GM23338 (cell line): Measurements from ENCODE around the gene WDR76. TPM values are rescaled to one million over a fixed set of nuclear protein-coding genes. Genes with fewer than 3 reads are reported as not detected.

Source experiments
- ATAC-seq: fragments of 200-7000 bp; cut with Tn5 transposase; 3 replicates; pipeline ENCODE4 v1.9.1; 2020
- DNase-seq: peaks from one replicate; pipeline ENCODE4 v3.0.0-alpha.2; 2015; ENCODE audit warnings: low spot score
- H2AFZ ChIP-seq: fragments of 200-600 bp; sonication (generic); 2 replicates; pipeline ENCODE4 v1.8.0; 2016; ENCODE audit warnings: antibody characterized with exemption, mild to moderate bottlenecking, moderate library complexity
- H3F3A ChIP-seq: fragments of 200-600 bp; sonication (generic); replicated peaks from 2 replicates; pipeline ENCODE4 v1.8.0; 2017; ENCODE audit warnings: antibody characterized with exemption, mixed run types, low read depth
- H3K27ac ChIP-seq: fragments of 200-600 bp; sonication (generic); 2 replicates; pipeline ENCODE4 v1.6.1; 2016; ENCODE audit warnings: low read depth
- H3K27me3 ChIP-seq: fragments of 200-600 bp; sonication (generic); 2 replicates; pipeline ENCODE4 v1.8.0; 2016; ENCODE audit warnings: mild to moderate bottlenecking, mixed run types, moderate library complexity; ENCODE audit not compliant: insufficient read depth
- H3K36me3 ChIP-seq: fragments of 200-600 bp; sonication (generic); 2 replicates; pipeline ENCODE4 v1.8.0; 2016; ENCODE audit warnings: mild to moderate bottlenecking; ENCODE audit not compliant: insufficient read depth
- H3K4me1 ChIP-seq: fragments of 200-600 bp; sonication (generic); 2 replicates; pipeline ENCODE4 v1.8.0; 2016; ENCODE audit warnings: mild to moderate bottlenecking, moderate library complexity; ENCODE audit not compliant: insufficient read depth
- H3K4me2 ChIP-seq: fragments of 200-600 bp; sonication (generic); 2 replicates; pipeline ENCODE4 v1.7.1; 2017; ENCODE audit warnings: mixed run types
- H3K4me3 ChIP-seq: fragments of 200-600 bp; sonication (generic); 2 replicates; pipeline ENCODE4 v1.6.1; 2016; ENCODE audit warnings: mixed run types
- H3K79me2 ChIP-seq: fragments of 200-600 bp; sonication (generic); replicated peaks from 2 replicates; pipeline ENCODE4 v1.8.0; 2017; ENCODE audit warnings: mild to moderate bottlenecking; ENCODE audit not compliant: insufficient read depth
- H3K9me2 ChIP-seq: fragments of 200-600 bp; sonication (generic); 2 replicates; pipeline ENCODE4 v1.8.0; 2017; ENCODE audit not compliant: insufficient read depth
- H4K20me1 ChIP-seq: fragments of 200-600 bp; sonication (generic); replicated peaks from 2 replicates; pipeline ENCODE4 v1.8.0; 2017; ENCODE audit warnings: mild to moderate bottlenecking; ENCODE audit not compliant: insufficient read depth
- H3K27ac Mint-ChIP-seq: 2 replicates; pipeline ENCODE4 v1.8.0; 2020; ENCODE audit warnings: inconsistent platforms, mild to moderate bottlenecking, moderate library complexity, mixed read lengths
- H3K27me3 Mint-ChIP-seq: 3 replicates; pipeline ENCODE4 v1.8.0; 2022; ENCODE audit warnings: low read depth, mild to moderate bottlenecking, moderate library complexity, mixed read lengths, inconsistent platforms; ENCODE audit not compliant: insufficient read depth, poor library complexity
- H3K36me3 Mint-ChIP-seq: 3 replicates; pipeline ENCODE4 v1.8.0; 2021; ENCODE audit warnings: low read depth, mild to moderate bottlenecking, inconsistent platforms, moderate library complexity, mixed read lengths
- H3K4me1 Mint-ChIP-seq: 3 replicates; pipeline ENCODE4 v1.8.0; 2020; ENCODE audit warnings: mild to moderate bottlenecking, inconsistent platforms, mixed read lengths
- H3K4me3 Mint-ChIP-seq: 3 replicates; pipeline ENCODE4 v1.8.0; 2021; ENCODE audit warnings: moderate library complexity, mild to moderate bottlenecking, inconsistent platforms, mixed read lengths
- H3K9me3 Mint-ChIP-seq: 3 replicates; pipeline ENCODE4 v1.8.0; 2020; ENCODE audit warnings: moderate library complexity, mild to moderate bottlenecking, inconsistent platforms, mixed read lengths
- CREB1 ChIP-seq: fragments of 250-450 bp; sonication (Bioruptor Pico); IDR thresholded peaks from 2 replicates; pipeline ENCODE4 v1.5.0; 2020; ENCODE audit warnings: low read depth, mild to moderate bottlenecking, moderate library complexity
- CTCF ChIP-seq, 2 experiments: fragments of 200-600 bp in 1 of 2; sonication (generic) in 1 of 2; conservative IDR thresholded peaks; 2 replicates each; pipeline versions ENCODE4 v1.5.1 to v1.6.1; 2016 to 2017; ENCODE audit warnings: antibody characterized with exemption in 2 of 2, low read depth in 2 of 2, mild to moderate bottlenecking in 2 of 2, moderate library complexity in 1 of 2
- ETS1 ChIP-seq: IDR thresholded peaks from 2 replicates; pipeline ENCODE4 v1.6.1; 2016; ENCODE audit warnings: antibody characterized with exemption
- EZH2 ChIP-seq: fragments of 200-600 bp; sonication (generic); IDR thresholded peaks from one replicate; pipeline ENCODE4 v1.8.0; 2017; ENCODE audit warnings: antibody characterized with exemption, mild to moderate bottlenecking, low read depth; ENCODE audit not compliant: unreplicated experiment
- EZH2phosphoT487 ChIP-seq: fragments of 200-600 bp; sonication (generic); IDR thresholded peaks from one replicate; pipeline ENCODE4 v1.8.1; 2018; ENCODE audit warnings: antibody characterized with exemption; ENCODE audit not compliant: unreplicated experiment
- JUNB ChIP-seq: IDR thresholded peaks from one replicate; pipeline ENCODE4 v1.6.1; 2016; ENCODE audit warnings: antibody characterized with exemption; ENCODE audit not compliant: unreplicated experiment
- POLR2AphosphoS5 ChIP-seq: IDR thresholded peaks from 2 replicates; pipeline ENCODE4 v1.6.1; 2016; ENCODE audit warnings: antibody characterized with exemption, low read depth
- REST ChIP-seq: IDR thresholded peaks from one replicate; pipeline ENCODE4 v1.6.1; 2018; ENCODE audit warnings: antibody characterized with exemption; ENCODE audit not compliant: unreplicated experiment
- STAT1 ChIP-seq: IDR thresholded peaks from one replicate; pipeline ENCODE4 v1.6.1; 2016; ENCODE audit warnings: antibody characterized with exemption; ENCODE audit not compliant: unreplicated experiment
- ZNF114 ChIP-seq: fragments of 250-450 bp; sonication (Bioruptor Pico); IDR thresholded peaks from 2 replicates; pipeline ENCODE4 v1.5.0; 2020; ENCODE audit warnings: mild to moderate bottlenecking, moderate library complexity
- ZNF331 ChIP-seq: fragments of 250-450 bp; sonication (Bioruptor Pico); IDR thresholded peaks from 2 replicates; pipeline ENCODE4 v1.5.0; 2020; ENCODE audit warnings: low read depth, mild to moderate bottlenecking, moderate library complexity
- polyA plus RNA-seq: library from polyadenylated mRNA; unstranded; fragments of >200 nt; fragmentation: Nextera tagmentation; extraction: Ambion mirVana; gene quantifications from 2 replicates; pipeline ENCODE4 v1.2.1, GENCODE V29; 2016
- total RNA-seq: library from RNA; depleted of rRNA; stranded (reverse); fragments of >200 nt; shearing (Covaris generic); gene quantifications from 2 replicates; pipeline ENCODE4 v1.2.3, GENCODE V29; 2014

WDR76 gene
- total and polyA plus RNA-seq, 2 experiments from 2014 or later = 9.7 to 17.8 TPM

- Mint-ChIP-seq H3K36me3 (peaks cover 7% of the 10 kb centered on the region; the same call in 1 of the 3 replicates), H3K4me3 (no peak overlapping the region), H3K9me3 (no peaks in the 10 kb centered on the region), H3K27ac (no peak overlapping the region), H3K4me1 (no peaks in the 10 kb centered on the region), H3K27me3 (peaks cover 2% of the 10 kb centered on the region)
- Histone ChIP-seq H2AFZ (no peak overlapping the region), H3K27me3 (no peaks in the 10 kb centered on the region), H3F3A (no peaks in the 10 kb centered on the region), H3K27ac (no peak overlapping the region), H3K4me2 (no peak overlapping the region), H3K79me2 (no peaks in the 10 kb centered on the region), H3K4me3 (no peak overlapping the region), H3K9me2 (no peaks in the 10 kb centered on the region), H4K20me1 (no peaks in the 10 kb centered on the region), H3K4me1 (no peaks in the 10 kb centered on the region), H3K36me3 (no peaks in the 10 kb centered on the region; the same call in 1 of the 2 replicates)
- DNase-seq = peak; percentile 92
- no peak for TF ChIP-seq EZH2
- no peak for TF ChIP-seq EZH2phosphoT487
- no peak for TF ChIP-seq POLR2AphosphoS5
- TF ChIP-seq CTCF (conservative IDR thresholded peaks at IDR 0.05; ENCODE audit: low read depth in 2 of 2) = peak; percentile 81 to 86
- no peak for TF ChIP-seq ETS1
- no peak for TF ChIP-seq JUNB
- peak; percentile 97 for ATAC-seq
These were observed 45.7 kb downstream of the WDR76 start for GRCh38 chr15:43872416-43873020.

GRCh38 chr15:43873651-43874050 is 46.8 kb downstream of the WDR76 start:
- Histone ChIP-seq H3K36me3 (no peaks in the 10 kb centered on the region; the same call in 1 of the 2 replicates), H2AFZ (no peak overlapping the region), H3K4me3 (no peak overlapping the region), H3K4me1 (no peaks in the 10 kb centered on the region), H3K4me2 (no peak overlapping the region), H3K79me2 (no peaks in the 10 kb centered on the region), H3K27me3 (no peaks in the 10 kb centered on the region), H3K27ac (no peak overlapping the region), H4K20me1 (no peaks in the 10 kb centered on the region), H3F3A (no peaks in the 10 kb centered on the region), H3K9me2 (no peaks in the 10 kb centered on the region)
- Mint-ChIP-seq H3K27ac (no peak overlapping the region), H3K4me1 (no peaks in the 10 kb centered on the region), H3K36me3 (peaks cover 11% of the 10 kb centered on the region; the same call in 2 of the 3 replicates), H3K9me3 (no peaks in the 10 kb centered on the region), H3K4me3 (no peak overlapping the region), H3K27me3 (peaks cover 2% of the 10 kb centered on the region)
- ATAC-seq (no peak), DNase-seq (peak; percentile 11)
- no peak for TF ChIP-seq STAT1
- no peak for TF ChIP-seq CREB1
- TF ChIP-seq CTCF (conservative IDR thresholded peaks at IDR 0.05; ENCODE audit: low read depth in 2 of 2) = no peak
- TF ChIP-seq POLR2AphosphoS5 = no peak
- TF ChIP-seq EZH2 = no peak
- TF ChIP-seq ZNF331 = no peak
- no peak for TF ChIP-seq REST
- TF ChIP-seq ZNF114 (CRISPR knock-in tag) = no peak
